Left cardiac atrium (tissue), 4 donors: ENCODE measurements around the gene C1orf232. TPM values are rescaled to one million over a fixed set of nuclear protein-coding genes. Genes with fewer than 3 reads are reported as not detected.

Experiments used
- ATAC-seq, 2 donors: fragments of 200-7000 bp; cut with Tn5 transposase; one replicate each; pipeline ENCODE4 v1.9.1; 2020; ENCODE audit warnings: mild to moderate bottlenecking in 2 of 2, moderate library complexity in 2 of 2
- DNase-seq: peaks from one replicate; pipeline ENCODE4 v3.0.0-alpha.2; 2020
- intact Hi-C, 2 donors: fragments of 100-400 bp; cut with DNase I; formaldehyde crosslinking; loops; one replicate each; pipeline versions ENCODE4 v1.14.1 to v1.15.1; 2022 to 2023
- total RNA-seq, 2 donors: library from RNA; stranded (reverse); fragmentation: NEBNext Ultra II Directional; extraction: Animal tissue kit (Norgen Biotek cat#: 25700); gene quantifications; one replicate each; pipeline ENCODE4 v1.2.1, GENCODE V29; 2021
- donor health status: DM: no; HTN: yes; CAD: no.
- donor health status: DM: no; HTN: yes; CAD: no; lungs with severe emphysema.
- donor health status: DM: yes; HTN: yes; CAD: no.
- donor health status: Dilated cardiomyopathy.

Gene C1orf232
- total RNA-seq, 2 donors from 2014 or later: not detected

DNA sequence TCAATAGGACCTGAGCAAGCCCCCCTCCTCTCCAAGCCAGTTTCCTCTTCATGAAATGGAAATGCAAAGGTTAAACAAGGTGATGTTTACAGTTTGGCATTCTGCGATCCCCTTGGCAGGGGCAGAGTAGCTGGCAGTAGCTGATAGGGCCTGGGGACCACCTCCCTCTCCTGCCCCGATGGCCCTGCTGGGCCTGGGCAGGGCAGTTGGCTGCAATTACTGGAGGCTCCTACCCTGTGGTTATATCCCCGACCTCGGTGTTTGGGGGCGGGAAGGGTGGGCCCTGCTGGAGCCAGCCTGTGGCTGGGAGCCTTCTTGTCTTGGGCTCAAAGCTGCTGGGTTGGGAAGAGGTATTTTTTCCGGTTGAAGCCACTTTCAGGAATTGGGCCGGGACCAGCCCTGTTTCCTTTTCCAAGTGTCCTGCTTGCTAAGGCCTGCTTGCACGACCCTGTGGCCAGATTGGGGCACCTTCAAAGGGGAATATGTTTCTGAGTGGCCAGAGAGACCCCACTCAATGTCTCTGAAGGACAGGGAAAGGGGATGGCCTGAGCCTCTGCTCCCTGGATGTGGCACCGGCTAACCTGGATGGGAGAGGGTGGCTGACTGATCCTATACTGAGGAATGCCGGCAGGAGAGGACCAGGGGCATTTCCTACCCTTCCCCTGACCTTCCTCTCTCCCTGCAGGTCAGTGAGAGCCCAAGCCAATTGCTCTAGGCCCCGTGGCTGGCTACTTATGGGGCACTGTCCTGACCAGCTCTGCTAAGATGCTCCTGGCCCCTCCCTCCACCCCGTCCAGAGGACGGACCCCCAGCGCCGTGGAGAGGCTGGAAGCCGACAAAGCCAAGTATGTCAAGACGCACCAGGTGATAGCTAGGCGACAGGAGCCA lies 8.0 kb downstream of the C1orf232 start:
- peak; percentile 57 for DNase-seq
- peak in 1 of 2 donors; percentile 7 for ATAC-seq
- intact Hi-C loops: loop anchor here in 1 of 2 donors (10.0 kb wide), 1 partner anchor 266 kb away; no protein-coding TSS in a partner anchor

DNA sequence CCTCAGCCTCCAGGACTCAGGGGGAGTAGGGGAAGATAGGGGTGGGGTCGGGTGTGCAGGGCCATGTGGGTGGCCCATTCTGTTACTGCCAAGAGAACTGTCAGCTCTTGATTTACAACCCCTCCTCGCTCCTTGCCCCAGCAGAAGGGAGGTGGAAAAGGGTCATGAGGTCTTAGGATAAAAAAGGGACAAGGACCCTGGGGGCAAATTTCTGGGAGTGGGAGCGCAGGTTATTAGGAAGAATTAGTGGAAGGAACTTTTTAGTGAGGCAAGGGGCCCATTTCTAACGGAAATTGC lies 9.1 kb downstream of the C1orf232 start:
- ATAC-seq (no peak), DNase-seq (no peak)
- intact Hi-C loops: loop anchor here in 1 of 2 donors (10.0 kb wide), 1 partner anchor 265 kb away; no protein-coding TSS in a partner anchor

DNA sequence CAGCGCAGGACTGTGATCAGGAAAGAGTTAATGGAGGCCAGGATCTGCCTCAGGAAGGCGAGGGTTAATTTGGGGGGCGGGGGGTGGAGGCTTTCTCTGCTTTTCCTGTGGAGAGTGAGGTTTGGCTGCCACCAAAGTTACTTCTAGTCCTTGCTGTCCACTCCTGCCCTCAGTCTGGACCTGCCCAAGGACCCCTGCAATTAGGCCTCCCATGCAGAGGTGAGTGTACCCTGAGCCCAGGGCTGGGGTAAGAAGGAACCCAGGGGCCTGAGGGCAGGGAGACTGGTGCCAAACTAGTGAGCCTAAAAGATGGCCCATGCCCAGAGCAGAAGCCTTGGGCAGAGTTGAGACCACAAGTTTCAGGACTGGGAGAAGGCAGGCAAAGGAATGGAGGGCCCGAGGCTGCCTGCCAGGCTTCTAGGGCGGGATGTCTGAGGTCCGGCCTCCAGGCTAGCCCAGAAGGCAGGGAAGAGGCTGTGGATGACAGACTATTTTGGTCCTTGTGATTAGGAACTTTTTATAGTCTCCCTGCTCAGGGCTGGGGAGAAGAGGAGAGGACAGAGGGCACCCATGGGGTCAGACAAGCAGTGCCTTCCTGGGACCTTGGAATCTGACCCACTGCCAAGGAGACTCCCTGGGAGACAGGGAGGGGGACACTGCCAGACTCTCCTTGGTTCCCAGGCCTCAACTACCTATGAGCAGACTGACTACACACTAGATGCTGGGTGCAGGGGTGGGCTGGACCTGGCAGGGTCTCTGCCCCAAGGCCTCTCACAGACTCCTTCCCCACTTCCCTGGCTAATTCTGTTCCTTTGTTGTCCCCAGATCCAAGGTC lies 9.6 kb downstream of the C1orf232 start, which contains the start of gene FAM110D:
Gene FAM110D (plus strand): TSS at position 172 of the 835 bp plus-strand sequence. CDS start 2,213 bp downstream, outside the sequence.
- ATAC-seq (peak; percentile 44 to 51), DNase-seq (no peak)
- intact Hi-C loops: no loop called here

DNA sequence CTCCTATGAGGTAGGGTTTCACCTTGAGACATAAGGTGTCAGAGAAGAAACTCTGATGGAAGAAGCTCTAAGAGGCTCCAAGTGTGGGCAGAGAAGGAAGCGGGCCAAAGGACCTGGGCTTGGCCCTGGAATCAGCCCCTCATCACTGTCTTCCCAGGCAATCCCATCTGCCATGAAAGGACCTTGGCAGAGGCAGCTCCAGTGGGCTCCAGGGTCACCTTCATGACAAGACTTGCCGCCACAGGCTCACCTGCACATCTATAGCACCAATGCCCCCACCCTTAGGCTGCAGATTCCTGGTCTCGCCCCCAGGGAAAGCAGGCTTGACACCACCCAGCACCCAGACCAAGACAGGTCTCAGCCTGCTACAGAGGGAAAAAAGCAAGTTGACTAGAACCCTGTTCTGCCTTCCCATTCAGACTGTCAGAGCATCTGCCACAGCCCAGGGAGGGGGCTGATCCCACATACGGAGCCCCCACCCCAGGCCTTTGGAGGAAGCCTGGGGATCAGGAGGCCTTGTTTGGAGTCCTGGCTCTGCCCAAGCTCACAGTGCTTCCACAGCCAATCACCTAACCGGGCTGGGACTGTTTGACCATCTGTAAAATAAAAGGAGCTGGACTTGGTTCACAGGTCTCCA lies 10.4 kb downstream of the C1orf232 start:
- no peak for DNase-seq
- ATAC-seq: no peak
- intact Hi-C loops: no loop called here

DNA sequence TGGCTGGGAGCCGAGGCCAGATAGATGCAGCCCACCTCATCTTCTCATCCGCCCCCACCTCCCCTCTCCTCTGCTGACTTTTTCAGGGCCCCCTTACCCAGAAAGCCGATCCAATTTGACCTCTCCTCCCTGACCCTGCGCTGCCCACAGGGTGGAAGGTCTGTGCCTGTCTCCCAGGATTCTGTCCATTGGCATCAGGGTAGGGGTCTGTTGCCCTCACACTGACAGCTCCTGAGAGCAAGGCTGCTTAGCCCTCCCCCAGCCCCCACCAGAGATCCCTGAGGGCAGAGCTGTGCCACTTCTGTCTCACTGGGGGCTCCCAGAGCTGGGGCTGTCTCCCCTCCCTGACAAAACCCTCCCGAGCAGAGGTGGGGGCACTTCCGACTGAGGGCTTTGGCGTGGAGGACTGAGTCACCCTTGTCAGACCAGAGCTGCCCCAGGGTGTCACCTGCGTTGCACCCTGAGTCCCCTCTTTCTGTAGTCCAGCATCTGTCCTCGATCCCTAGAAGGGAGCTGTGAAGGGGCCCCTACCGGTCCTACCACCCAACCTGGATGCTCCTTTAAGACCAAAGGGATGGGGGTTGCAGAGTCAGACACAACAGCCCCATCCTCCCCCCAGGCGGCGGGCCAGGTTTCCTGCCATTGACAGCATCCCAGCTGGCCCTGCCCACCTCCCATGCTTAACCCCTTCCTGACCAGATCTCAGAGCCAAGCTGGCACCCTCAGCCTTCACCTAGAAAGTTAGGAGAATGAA lies 12.3 kb downstream of the C1orf232 start:
- ATAC-seq: peak; percentile 19
- peak; percentile 72 for DNase-seq
- intact Hi-C loops: no loop called here

DNA sequence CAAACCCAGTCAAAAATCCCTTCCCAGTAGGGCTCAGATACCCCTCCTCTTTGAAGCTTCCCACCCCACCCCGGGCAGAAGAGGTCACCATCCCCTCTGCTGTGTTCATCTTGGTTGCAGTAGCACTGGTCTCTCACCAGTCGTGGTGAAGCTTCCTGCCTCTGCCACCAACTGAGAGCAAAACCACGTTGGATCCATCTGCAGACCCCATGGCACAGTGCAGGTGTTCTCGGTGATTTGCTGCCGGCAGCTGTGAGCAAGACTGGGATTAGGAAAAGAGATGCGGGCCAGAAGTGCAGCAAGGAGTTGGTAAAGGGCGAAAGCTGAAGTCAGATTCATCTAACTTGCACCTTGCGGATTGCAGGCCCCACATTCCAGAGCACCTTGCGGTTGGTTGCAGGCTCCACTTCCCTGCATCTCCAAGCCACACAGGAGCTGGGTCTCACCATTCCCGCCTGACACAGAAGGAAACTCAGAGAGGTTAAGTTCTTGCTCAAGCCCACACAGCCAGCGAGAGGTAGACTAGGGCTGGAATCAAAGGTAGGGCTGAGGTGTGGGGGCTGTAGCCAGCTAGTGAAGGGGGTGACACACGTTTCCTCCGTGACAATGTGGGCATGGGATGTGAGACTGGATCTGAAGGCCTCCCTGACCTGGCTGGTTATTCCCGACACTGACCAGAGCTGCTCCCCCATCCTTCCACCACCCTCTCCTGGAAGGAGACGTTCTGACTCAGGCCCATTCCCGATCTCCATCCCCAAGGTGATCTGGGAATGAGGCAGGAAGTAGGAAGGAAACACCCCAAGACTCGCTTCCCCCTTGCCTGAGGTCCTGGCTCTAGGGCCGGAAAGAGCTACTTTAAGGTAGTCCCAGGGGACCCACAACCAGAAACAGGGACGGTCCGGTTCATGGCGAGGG lies 13.1 kb downstream of the C1orf232 start:
- ATAC-seq (peak in 1 of 2 donors; percentile 6), DNase-seq (no peak)
- intact Hi-C loops: no loop called here

DNA sequence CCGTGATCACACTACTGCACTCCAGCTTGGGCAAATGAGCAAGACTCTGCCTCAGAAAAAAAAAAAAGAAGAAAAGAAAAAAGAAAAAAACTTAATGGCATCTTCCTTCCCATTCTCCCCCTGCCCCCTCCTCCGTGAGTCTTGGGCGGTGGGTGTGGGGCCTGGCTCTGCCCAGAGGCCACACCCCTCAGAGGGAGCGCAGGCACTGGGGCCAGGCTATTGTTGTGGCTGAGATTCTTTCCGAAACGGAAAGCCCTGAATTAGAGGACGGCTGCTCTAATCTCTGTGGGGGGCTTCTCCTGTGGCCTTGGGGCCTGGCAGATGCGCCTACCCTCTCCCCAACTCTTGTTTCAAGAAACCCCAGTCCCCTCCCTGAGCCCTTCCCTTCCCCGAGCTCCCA lies 14.0 kb downstream of the C1orf232 start:
- DNase-seq (no peak), ATAC-seq (peak in 1 of 2 donors; percentile 28)
- intact Hi-C loops: loop anchor here in 1 of 2 donors (5.0 kb wide), 1 partner anchor 257 kb away; no protein-coding TSS in a partner anchor

DNA sequence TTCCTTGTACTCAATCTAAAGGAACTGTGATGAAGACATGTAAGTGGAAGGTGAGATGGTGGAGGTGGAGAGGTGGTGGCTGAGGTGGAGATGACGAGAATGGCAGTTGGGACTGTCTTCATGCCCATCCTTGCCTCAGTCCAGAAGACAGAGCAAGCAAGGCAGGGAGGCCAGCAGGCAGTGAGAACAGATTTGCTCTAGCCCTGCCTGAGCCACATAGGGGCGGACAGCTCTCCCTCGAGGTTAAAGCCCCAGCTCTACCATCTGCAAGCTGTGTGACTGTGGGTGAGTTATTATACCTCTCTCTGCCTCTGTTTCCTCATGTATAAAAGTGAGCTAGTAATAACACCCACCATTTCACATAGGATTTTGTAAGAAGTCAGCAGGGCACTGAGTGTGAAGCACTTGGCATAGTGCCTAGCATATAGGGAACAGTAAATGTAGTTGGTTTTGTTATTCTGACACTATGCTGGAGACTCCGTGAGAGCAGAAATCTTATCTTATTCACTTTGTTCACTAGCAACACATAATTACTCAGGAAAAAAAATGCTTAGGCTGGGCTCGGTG lies 14.7 kb downstream of the C1orf232 start:
- no peak for DNase-seq
- intact Hi-C loops: loop anchor here in 1 of 2 donors (5.0 kb wide), 1 partner anchor 257 kb away; no protein-coding TSS in a partner anchor
- ATAC-seq: no peak

DNA sequence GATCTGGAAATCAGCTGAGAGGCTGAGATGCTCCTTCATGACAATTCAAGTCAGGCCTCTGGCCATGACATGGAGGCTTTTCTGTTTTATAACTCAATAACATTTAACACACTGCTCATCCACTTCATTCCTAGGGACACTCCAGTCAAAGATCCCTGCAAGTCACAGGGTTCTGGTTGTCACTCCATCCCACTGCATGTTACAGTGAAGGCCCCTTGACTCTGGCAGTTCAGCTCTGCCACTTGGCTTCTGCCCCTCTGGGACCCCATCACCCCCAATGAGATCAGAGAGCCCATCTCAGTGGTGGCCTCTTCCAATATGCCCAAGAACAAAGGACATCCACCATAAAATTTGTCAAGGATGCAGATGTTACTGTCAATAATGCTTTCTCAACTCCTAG lies 19.9 kb downstream of the C1orf232 start:
- intact Hi-C loops: loop anchor here (5.0 kb wide), 2 partner anchors 42 to 112 kb away; no protein-coding TSS in a partner anchor

DNA sequence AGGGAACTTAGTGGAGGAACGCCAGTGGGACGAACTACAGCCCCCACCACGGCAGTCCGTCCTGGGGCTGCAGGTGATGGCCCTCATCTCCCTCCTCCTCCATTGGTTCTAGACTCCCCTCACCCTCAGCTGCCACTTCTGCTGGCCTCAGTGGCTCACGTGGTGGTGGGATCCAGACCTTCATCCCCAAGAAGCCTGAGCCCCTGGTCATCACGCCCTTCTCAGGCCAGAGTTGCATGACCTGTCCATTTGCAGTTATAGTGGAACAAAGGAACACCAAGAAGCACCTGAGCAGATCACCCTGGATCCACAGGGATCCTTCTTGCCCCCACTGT lies 22.8 kb downstream of the C1orf232 start:
- intact Hi-C loops: loop anchor here (2.0 to 5.0 kb wide), 3 partner anchors 39 to 109 kb away; no protein-coding TSS in a partner anchor
- ATAC-seq (peak in 1 of 2 donors; percentile 11), DNase-seq (no peak)

More for the DNA sequence above, 19.9 kb downstream of the C1orf232 start:
- ATAC-seq: no peak
- no peak for DNase-seq

DNA sequence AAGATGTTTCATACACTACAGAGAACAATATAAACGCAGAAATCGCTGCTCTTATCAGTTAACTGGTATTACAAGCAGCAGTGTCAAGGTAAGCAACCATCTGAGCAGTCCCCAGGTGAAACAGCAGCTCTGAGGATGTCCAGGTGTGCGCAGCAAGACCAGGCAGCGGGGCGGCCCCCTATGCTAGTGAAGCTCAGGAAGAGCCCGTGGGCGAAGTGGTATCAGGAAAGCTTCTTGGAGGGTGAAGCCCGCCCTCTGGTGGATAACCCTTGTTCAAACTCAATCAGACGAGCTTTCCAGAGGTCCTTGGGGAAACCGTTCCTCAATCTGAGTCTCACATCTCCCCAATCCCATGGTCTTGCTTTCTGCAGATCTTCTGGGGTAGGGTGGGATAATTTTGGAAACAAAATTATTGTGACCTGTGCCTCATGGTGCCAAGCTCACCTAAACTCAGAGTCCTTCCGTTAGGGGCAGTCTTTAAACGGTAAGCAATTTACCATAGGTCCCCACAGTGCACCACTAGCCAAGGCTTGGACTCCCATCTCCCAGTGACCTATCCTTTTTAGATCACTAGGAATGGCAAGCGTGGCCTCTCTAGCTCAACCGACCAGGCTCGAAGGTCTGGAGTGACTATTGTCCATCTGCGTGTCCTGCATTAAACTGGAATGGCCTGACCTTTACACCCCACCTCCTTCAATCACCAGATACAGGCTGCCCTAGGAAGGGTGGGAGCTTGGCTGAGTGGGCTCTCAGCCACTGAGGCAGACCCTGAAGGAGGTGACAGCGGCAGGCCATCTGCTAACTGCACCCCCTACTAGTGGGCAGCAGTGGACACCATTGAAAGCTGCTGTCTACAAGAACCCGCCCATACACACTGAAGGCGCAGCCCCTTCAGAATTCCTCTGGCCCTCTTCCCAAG lies 23.5 kb downstream of the C1orf232 start:
- intact Hi-C loops: loop anchor here (2.0 to 5.0 kb wide), 3 partner anchors 38 to 108 kb away; no protein-coding TSS in a partner anchor
- DNase-seq (peak; percentile 81), ATAC-seq (peak; percentile 91 to 95)

DNA sequence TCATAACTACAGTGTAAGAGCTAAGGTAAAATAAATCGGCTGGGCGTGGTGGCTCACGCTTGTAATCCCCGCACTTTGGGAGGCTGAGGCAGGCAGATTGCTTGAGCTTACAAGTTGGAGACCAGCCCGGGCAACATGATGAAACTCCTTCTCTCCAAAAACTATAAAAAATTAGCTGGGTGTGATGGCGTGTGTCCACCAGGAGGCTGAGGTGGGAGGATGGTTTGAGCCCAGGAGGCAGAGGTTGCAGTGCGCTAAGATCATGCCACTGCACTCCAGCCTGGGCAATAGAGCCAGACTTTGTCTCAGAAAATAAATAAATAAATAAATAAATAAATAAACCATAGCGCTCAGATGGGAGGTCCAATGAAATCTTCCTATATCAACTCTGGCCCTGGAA lies 26.6 kb downstream of the C1orf232 start:
- intact Hi-C loops: no loop called here
- ATAC-seq (no peak), DNase-seq (no peak)

DNA sequence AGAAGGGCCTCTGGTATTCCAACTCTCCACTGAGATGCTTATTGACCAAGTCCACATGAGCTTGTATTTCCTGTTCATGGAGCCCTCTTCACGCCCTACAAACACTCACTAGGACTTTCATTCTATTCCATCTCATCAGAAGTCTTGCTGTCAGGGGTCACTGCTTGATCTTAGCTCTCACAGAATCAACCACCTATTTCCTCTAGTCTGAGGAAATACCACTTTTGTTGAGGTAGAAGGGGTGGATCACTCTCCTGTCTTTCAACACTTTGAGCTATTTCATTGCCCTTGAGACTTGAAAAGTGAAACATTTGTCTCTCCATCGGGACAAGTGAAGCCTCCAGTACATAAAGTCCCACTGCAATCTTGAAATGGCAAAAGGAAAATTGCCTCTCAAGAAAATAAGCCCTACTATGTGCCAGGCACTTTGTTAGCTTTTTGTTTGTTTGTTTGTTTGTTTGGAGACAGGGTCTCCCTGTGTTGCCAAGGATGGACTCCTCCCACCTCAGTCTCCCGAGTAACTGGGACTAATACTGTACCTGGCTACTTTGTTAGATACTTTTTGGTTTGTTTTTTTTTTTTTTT lies 29.7 kb downstream of the C1orf232 start:
- intact Hi-C loops: no loop called here
- no peak for ATAC-seq
- no peak for DNase-seq

DNA sequence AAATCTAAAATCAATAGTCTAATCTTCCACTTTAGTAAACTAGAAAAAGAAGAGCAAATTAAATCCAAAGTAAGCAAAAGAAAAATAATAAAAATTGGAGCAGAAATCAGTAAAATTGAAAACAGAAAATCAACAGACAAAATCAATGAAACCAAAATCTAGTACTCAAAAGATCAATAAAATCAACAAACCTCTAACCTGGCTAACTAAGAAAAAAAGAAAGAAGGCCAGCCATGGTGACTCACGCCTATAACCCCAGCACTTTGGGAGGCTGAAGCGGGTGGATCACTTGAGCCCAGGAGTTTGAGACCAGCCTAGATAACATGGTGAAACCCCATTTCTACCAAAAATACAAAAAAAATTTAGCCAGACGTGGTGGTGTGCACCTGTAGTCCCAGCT lies 34.3 kb downstream of the C1orf232 start:
- ATAC-seq (no peak), DNase-seq (no peak)
- intact Hi-C loops: no loop called here

DNA sequence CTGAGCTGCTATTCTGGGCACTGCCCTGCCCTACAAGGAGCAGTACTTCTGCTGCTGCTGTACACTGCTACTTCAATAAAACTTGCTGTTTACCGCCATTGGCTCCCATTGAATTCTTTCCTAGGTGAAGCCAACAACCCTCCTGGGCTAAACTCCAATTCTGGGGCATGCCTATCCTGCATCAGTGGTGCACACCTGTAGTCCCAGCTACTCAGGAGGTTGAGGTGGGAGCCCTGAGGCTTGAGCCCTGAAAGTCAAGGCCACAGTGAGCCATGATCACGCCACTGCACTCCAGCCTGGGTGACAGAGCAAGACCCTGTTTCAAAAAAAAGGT lies 36.0 kb downstream of the C1orf232 start:
- ATAC-seq (no peak), DNase-seq (no peak)
- intact Hi-C loops: no loop called here
